ENCODE data around the gene EXOC4. TPM values are rescaled to one million over a fixed set of nuclear protein-coding genes. Genes with fewer than 3 reads are reported as not detected.

Gene EXOC4
- polyA plus RNA-seq, 3 donors, result 17.9 to 28.0 (median 22.3) TPM

DNA sequence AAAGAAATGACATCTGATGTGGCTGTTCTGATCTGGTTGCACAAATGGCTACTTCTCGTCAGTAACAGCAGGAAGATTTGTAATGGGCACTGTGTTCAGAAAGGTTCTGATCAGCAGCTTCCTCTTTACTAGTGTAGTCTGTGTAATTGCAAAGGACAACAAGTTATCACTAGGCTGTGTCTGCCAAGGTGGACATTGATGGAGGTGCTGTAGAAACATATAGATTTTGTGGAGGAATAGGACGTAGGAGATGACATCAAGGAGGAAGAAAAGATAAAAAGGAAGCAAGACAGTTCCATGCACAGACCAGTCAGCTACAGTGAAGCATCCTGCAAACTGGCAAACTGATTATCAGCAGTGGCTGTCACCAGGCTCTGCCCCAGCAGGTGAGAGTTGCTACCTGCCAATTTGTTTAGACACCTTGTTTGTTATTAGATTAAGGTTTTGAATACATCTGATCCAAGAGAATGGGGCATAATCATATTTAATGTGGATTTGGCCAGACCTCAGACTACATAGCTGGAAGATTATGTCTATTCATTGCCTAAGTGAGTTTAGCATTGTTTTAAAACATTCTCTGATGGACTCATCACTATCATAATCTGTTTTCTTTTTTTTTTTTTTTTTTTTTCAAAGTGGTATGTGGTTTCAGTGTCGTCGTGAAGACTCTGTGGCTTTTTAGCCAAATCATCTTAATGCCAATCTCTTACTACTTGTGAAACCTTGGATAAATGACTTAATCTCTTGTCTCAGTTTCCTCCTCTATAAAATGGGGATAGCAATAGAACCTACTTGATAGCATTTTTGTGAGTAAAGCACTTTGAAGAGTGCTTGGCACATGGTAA, 456.4 kb downstream of the EXOC4 start:
- WGBS, 3 donors, result 48 to 87% (median 62%) methylated on average over 4 of the region's 4 CpGs
- H3K27ac ChIP-seq (ENCODE audit: low read depth, low read length), result no peak overlapping the region

GRCh38 chr7:133712544-133712943, 459.7 kb downstream of the EXOC4 start:
- WGBS, 3 donors, result 96 to 97% (median 96%) methylated on average over 2 of the region's 2 CpGs
- H3K27ac ChIP-seq (ENCODE audit: low read depth, low read length), result no peak overlapping the region

GRCh38 chr7:133714654-133715053, 461.8 kb downstream of the EXOC4 start:
- no peak overlapping the region for H3K27ac ChIP-seq (ENCODE audit: low read depth, low read length)
- 77 to 96% (median 96%) methylated on average over 3 of the region's 3 CpGs for WGBS, 3 donors

GRCh38 chr7:133718131-133718530, 465.3 kb downstream of the EXOC4 start:
- no peak overlapping the region for H3K27ac ChIP-seq (ENCODE audit: low read depth, low read length)
- 98 to 100% (median 100%) methylated on average over 1 of the region's 1 CpG for WGBS, 3 donors

DNA sequence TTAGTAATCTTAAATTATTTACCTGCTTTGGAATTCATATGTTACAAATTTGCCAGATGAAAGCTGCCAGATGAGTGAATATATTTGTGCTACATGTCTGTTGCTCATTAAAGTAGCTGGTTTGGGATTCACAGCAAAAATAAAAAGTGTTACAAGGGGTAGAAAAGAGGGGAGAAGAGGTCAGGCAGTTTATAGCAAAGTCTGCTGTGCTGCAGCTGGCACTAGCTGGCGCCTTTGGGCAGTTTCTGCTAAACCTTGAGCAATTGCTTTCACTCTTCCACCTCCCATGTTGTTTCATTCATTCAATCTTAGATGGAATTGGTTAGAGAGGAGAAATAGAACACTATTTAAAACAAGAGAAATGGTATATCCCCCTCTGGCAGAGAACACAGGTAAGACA, 470.2 kb downstream of the EXOC4 start:
- 73 to 94% (median 90%) methylated on average over 1 of the region's 1 CpG for WGBS, 3 donors

DNA sequence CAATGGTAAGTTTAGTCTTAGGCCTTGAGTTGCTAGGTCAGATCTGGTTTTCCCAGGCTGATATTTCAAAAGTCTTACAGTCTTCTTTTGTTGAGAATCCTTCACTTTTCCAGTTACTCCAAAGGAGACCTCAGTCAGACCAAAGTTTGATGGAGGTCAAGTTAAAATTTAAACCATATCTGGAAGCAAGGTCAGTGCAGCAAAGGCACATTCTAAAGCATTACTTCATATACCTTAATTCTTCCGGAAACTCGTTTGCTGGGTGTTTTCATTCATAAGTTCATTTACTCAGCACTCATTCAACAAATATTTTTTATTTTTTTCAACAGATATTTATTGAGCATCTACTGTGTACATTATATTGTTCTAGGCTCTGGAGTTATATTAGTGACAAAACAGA, 471.3 kb downstream of the EXOC4 start:
- no peak overlapping the region for H3K27ac ChIP-seq (ENCODE audit: low read depth, low read length)
- WGBS, 3 donors, result 62 to 97% (median 97%) methylated on average over 2 of the region's 2 CpGs

More for the DNA sequence above, 470.2 kb downstream of the EXOC4 start:
- no peak overlapping the region for H3K27ac ChIP-seq (ENCODE audit: low read depth, low read length)

GRCh38 chr7:133724694-133725093, 471.8 kb downstream of the EXOC4 start:
- H3K27ac ChIP-seq (ENCODE audit: low read depth, low read length), result no peak overlapping the region
- 83 to 96% (median 94%) methylated on average over 3 of the region's 3 CpGs for WGBS, 3 donors

DNA sequence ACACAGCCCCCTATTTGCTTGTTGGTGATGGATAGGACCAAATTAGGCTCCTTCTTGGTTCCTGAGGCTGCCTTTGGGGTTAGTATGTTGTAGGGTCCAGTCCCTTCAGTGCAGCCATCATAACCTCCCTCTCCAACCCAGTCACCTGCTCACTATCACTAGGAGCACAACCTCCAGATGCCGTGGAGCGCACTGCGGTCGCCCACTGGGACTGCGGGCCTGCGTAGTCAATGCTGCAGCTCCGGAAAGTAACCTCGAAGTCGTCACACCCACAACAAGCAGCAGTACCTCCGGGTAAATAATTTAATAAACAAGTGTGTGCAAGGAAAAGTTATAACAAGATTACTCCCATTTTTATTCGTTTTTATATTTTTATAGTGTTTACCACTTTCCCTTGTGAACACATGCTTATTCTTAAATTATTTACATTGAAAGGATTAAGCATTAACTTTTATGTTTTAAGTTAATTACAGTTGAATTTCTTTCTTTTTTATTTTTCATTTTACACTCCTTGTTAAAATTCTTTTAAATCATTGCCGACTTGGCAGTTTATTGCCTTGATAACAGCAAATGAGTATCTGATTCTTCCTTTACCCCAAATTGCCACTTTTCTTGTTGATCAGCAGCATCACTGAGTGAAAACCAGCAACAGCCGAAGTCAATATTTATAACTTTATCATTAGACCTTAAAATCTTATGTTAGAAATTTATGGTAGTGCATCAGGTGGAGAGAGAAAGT, 474.8 kb downstream of the EXOC4 start:
- H3K27ac ChIP-seq (ENCODE audit: low read depth, low read length), result no peak overlapping the region
- 90 to 91% (median 90%) methylated on average over 13 of the region's 13 CpGs for WGBS, 3 donors

GRCh38 chr7:133730360-133730759, 477.5 kb downstream of the EXOC4 start:
- 81 to 91% (median 83%) methylated on average over 3 of the region's 3 CpGs for whole genome bisulfite sequencing, 3 donors
- no peak overlapping the region for H3K27ac ChIP-seq (ENCODE audit: low read depth, low read length)

DNA sequence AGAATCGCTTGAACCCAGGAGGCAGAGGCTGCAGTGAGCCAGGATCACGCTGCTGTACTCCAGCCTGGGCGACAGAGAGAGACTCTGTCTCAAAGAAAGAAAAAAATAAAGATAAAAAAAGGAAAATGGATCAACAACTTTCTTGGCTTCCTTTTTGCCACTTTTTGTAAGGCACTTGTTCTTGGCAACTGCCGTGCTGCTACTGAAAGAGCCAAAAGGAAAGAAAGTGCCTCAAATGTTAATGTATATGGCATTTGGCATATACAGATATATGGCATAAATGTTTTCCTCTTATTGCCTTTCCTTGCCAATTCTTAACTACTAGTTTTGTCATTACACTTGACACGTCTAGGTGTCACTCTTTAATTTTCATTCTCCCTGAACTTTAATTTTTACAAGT, 480.5 kb downstream of the EXOC4 start:
- no peak overlapping the region for H3K27ac ChIP-seq (ENCODE audit: low read depth, low read length)
- WGBS, 3 donors, result 95 to 98% (median 97%) methylated on average over 5 of the region's 5 CpGs

DNA sequence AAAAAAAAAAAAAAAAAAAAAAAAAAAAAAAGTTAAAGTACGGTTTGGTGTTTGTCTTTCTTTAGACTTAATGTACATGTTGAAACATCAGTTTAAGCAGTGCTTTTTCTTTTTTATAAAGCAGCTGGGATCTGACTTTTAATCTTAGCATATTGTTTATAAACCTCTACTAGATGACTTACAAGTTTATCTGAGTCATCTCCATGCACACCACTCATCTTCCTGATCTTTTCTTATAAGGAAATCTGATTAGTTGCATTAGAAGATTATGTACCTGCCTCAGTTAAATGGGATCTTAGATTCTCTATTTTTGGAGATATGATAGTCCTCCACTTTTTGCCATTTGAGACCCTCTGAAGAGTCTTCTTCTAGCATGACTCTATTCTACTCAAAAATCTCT, 482.3 kb downstream of the EXOC4 start:
- 83 to 89% (median 83%) methylated on average over 1 of the region's 1 CpG for WGBS, 3 donors
- no peak overlapping the region for H3K27ac ChIP-seq (ENCODE audit: low read depth, low read length)

GRCh38 chr7:133739817-133740216, 486.9 kb downstream of the EXOC4 start:
- WGBS, 3 donors, result 67 to 98% (median 88%) methylated on average over 1 of the region's 1 CpG
- H3K27ac ChIP-seq (ENCODE audit: low read depth, low read length), result no peak overlapping the region

DNA sequence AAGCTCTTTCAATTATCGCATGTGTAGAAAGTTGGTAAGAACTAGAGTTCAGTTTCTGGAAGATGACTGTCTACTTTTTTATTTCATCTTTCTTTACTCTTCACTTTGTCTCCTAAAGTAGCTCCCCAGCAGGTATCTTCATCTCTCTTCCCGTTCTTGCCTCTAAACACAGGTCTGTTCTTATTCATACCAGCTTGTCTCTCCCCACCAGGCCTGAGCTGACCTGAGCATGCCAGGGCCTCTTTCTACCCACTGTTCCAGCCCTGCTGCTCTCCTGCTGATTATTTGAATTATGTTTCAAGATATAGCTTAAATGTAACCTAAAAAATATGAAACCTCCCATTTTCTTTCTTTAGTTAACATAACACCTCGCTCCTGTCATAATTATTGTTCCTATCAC, 488.2 kb downstream of the EXOC4 start:
- 95 to 97% (median 96%) methylated on average over 3 of the region's 3 CpGs for WGBS, 3 donors
- H3K27ac ChIP-seq (ENCODE audit: low read depth, low read length), result no peak overlapping the region

- WGBS, 3 donors, result 95 to 97% (median 97%) methylated on average over 3 of the region's 3 CpGs
- H3K27ac ChIP-seq (ENCODE audit: low read depth, low read length), result no peak overlapping the region
These were observed 488.8 kb downstream of the EXOC4 start for GRCh38 chr7:133741703-133742102.

GRCh38 chr7:133742709-133743538, 490.0 kb downstream of the EXOC4 start:
- 68 to 82% (median 70%) methylated on average over 6 of the region's 6 CpGs for WGBS, 3 donors
- H3K27ac ChIP-seq (ENCODE audit: low read depth, low read length), result no peak overlapping the region

GRCh38 chr7:133744451-133744850, 491.6 kb downstream of the EXOC4 start:
- 91 to 95% (median 92%) methylated on average over 3 of the region's 3 CpGs for WGBS, 3 donors
- H3K27ac ChIP-seq (ENCODE audit: low read depth, low read length), result no peak overlapping the region

- no peak overlapping the region for H3K27ac ChIP-seq (ENCODE audit: low read depth, low read length)
- WGBS, 3 donors, result 41 to 88% (median 87%) methylated on average over 3 of the region's 3 CpGs
These were observed 493.4 kb downstream of the EXOC4 start for GRCh38 chr7:133746305-133746704.

GRCh38 chr7:133746847-133747246, 494.0 kb downstream of the EXOC4 start:
- 42 to 49% (median 48%) methylated on average over 2 of the region's 2 CpGs for WGBS, 3 donors
- H3K27ac ChIP-seq (ENCODE audit: low read depth, low read length), result no peak overlapping the region
